GM12875 (cell line): ENCODE measurements around the gene STRA6.
A peak's percentile ranks its signal among the peaks of the same experiment; 100 is the strongest.

Experiments
- H3K4me3 ChIP-seq: one replicate; pipeline ENCODE4 v1.5.1; 2011; ENCODE audit warnings: low read depth, low read length, control low read depth
- CTCF ChIP-seq: IDR thresholded peaks from 2 replicates; pipeline ENCODE4 v1.5.1; 2011; ENCODE audit warnings: low read depth, mild to moderate bottlenecking, control low read depth, inconsistent platforms, low read length, moderate library complexity, borderline replicate concordance; ENCODE audit not compliant: insufficient read depth

STRA6 gene

GRCh38 chr15:74157868-74158827 is 44.4 kb downstream of the STRA6 start:
- H3K4me3 ChIP-seq, result no peak overlapping the region
- TF ChIP-seq CTCF, result no peak

- no peak overlapping the region for H3K4me3 ChIP-seq
- no peak for TF ChIP-seq CTCF
Measured at GRCh38 chr15:74156678-74157411, 45.7 kb downstream of the STRA6 start.

GRCh38 chr15:74155766-74156417 is 46.7 kb downstream of the STRA6 start:
- no peak overlapping the region for H3K4me3 ChIP-seq
- TF ChIP-seq CTCF, result no peak

GRCh38 chr15:74147051-74147450 is 55.5 kb downstream of the STRA6 start:
- no peak overlapping the region for H3K4me3 ChIP-seq
- TF ChIP-seq CTCF, result no peak

- TF ChIP-seq CTCF, result no peak
- no peak overlapping the region for H3K4me3 ChIP-seq
Measured at GRCh38 chr15:74146277-74146800, 56.2 kb downstream of the STRA6 start.

GRCh38 chr15:74144153-74144775 is 58.3 kb downstream of the STRA6 start:
- TF ChIP-seq CTCF, result peak; percentile 46
- no peak overlapping the region for H3K4me3 ChIP-seq
